Measurements from ENCODE around the gene MEGF9. TPM values are rescaled to one million over a fixed set of nuclear protein-coding genes. Genes with fewer than 3 reads are reported as not detected.

The MEGF9 gene
- total RNA-seq, 1 experiment from 2014 or later, result 8.3 TPM

GRCh38 chr9:120625222-120625621 lies 89.0 kb downstream of the MEGF9 start:
- no peaks in the 10 kb centered on the region for H3K27me3 ChIP-seq (ENCODE audit: insufficient read depth, low read length)
- TF ChIP-seq CTCF (IDR thresholded peaks at IDR 0.05 in 2 of 3, conservative IDR thresholded peaks at IDR 0.05 in 1 of 3; ENCODE audit: borderline replicate concordance in 1 of 3, insufficient read depth in 1 of 3, low read depth in 2 of 3, low read length in 2 of 3) (no peak), REST (IDR thresholded peaks at IDR 0.05; ENCODE audit: low read depth) (no peak), ELF1 (IDR thresholded peaks at IDR 0.05; ENCODE audit: borderline replicate concordance, low read depth) (no peak), ZFX (IDR thresholded peaks at IDR 0.05) (no peak), CBX3 (IDR thresholded peaks at IDR 0.05; ENCODE audit: low read depth) (no peak), YY1 (IDR thresholded peaks at IDR 0.05; ENCODE audit: extremely low read depth, insufficient replicate concordance, low read depth, low read length) (no peak), POLR2A (IDR thresholded peaks at IDR 0.05; ENCODE audit: borderline replicate concordance, extremely low read depth, insufficient read depth, insufficient read length) (no peak), FOSL1 (IDR thresholded peaks at IDR 0.05; ENCODE audit: low read depth) (no peak), JUND (IDR thresholded peaks at IDR 0.05) (no peak), EZH2 (IDR thresholded peaks at IDR 0.05) (no peak), SP1 (IDR thresholded peaks at IDR 0.05; ENCODE audit: low read depth) (no peak), EZH2phosphoT487 (IDR thresholded peaks at IDR 0.05; ENCODE audit: borderline replicate concordance) (no peak), CEBPB (IDR thresholded peaks at IDR 0.05; ENCODE audit: low read depth) (no peak), TCF7L2 (IDR thresholded peaks at IDR 0.05; ENCODE audit: borderline replicate concordance, extremely low read depth, insufficient read depth, insufficient read length) (no peak), ZNF274 (IDR thresholded peaks at IDR 0.05; ENCODE audit: low read depth, low read length) (no peak)
- TF ChIP-seq, protein P1, sequence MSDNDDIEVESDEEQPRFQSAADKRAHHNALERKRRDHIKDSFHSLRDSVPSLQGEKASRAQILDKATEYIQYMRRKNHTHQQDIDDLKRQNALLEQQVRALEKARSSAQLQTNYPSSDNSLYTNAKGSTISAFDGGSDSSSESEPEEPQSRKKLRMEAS (IDR thresholded peaks at IDR 0.05), result no peak
- no peak for DNase-seq (ENCODE audit: low read depth, low spot score)
- no peaks in the 10 kb centered on the region for H3K9me3 ChIP-seq (ENCODE audit: control insufficient read depth in 1 of 2, insufficient read depth in 1 of 2, low read depth in 1 of 2, low read length in 2 of 2)
- intact Hi-C loops (cut with micrococcal nuclease), result loop anchor here (10.0 kb wide), 1 partner anchor 430 kb away; the partner anchor contains the start of gene C5
- H4K20me1 ChIP-seq (ENCODE audit: insufficient read depth), result no peaks in the 10 kb centered on the region
- POLR2A ChIA-PET, result no interaction called here
- no peaks in the 10 kb centered on the region for H3K79me2 ChIP-seq (ENCODE audit: insufficient read depth, low read length)
- no peak overlapping the region for H3K27ac ChIP-seq (ENCODE audit: low read depth, low read length)
- H3K9ac ChIP-seq (ENCODE audit: low read length), result no peak overlapping the region
- H3K4me2 ChIP-seq (ENCODE audit: low read length), result no peak overlapping the region
- peaks cover 0 to 17% of the 10 kb centered on the region in 2 experiments; a peak in 2 of 4 replicates for H3K4me1 ChIP-seq (ENCODE audit: control insufficient read depth in 1 of 2, insufficient read depth in 2 of 2, low read length in 2 of 2)
- H3K9me2 ChIP-seq (ENCODE audit: insufficient read depth), result no peaks in the 10 kb centered on the region
- RAD21 ChIA-PET (ENCODE audit: low non-redundant PET in 1 of 2, low total read pairs in 2 of 2, uncharacterized antibody in 2 of 2, unreplicated experiment in 2 of 2), result no interaction called here
- CTCF ChIA-PET, result interaction anchor here (0.9 kb wide), 1 partner anchor 13 kb away, joined by 3 read pairs; no protein-coding TSS in a partner anchor
- H3K36me3 ChIP-seq (ENCODE audit: control insufficient read depth in 1 of 2, insufficient read depth in 2 of 2, low read length in 2 of 2), result no peaks in the 10 kb centered on the region
- no peak overlapping the region for H2AFZ ChIP-seq (ENCODE audit: low read depth, low read length, poor library complexity, severe bottlenecking)
- no peak overlapping the region for H3K4me3 ChIP-seq (replicated peaks in 1 of 2; ENCODE audit: low read depth in 1 of 2, low read length in 2 of 2)
- no peak for ATAC-seq
- BruUV-seq (replicated peaks), result no TSS peak
